Measurements from ENCODE around the gene WDR76. TPM values are rescaled to one million over a fixed set of nuclear protein-coding genes. Genes with fewer than 3 reads are reported as not detected.

WDR76 gene
- total RNA-seq, 1 experiment from 2014 or later = 69.1 TPM

GRCh38 chr15:43868406-43868805 is 41.6 kb downstream of the WDR76 start:
- in situ Hi-C loops (cut with HindIII; ENCODE audit: low sequenced_read_pairs) = loop anchor here (10.0 kb wide), 1 partner anchor 94 kb away; the partner anchor contains the start of gene ELL3

GRCh38 chr15:43871835-43872234 is 45.0 kb downstream of the WDR76 start:
- DNase-seq (ENCODE audit: low spot score) = no peak
- in situ Hi-C loops (cut with HindIII; ENCODE audit: low sequenced_read_pairs) = no loop called here

More at GRCh38 chr15:43868406-43868805, 41.6 kb downstream of the WDR76 start:
- DNase-seq (ENCODE audit: low spot score) = no peak

- in situ Hi-C loops (cut with HindIII; ENCODE audit: low sequenced_read_pairs) = no loop called here
- peak; percentile 88 for DNase-seq (ENCODE audit: low spot score)
Observed at GRCh38 chr15:43872416-43873020, 45.7 kb downstream of the WDR76 start.

- in situ Hi-C loops (cut with HindIII; ENCODE audit: low sequenced_read_pairs) = no loop called here
- DNase-seq (ENCODE audit: low spot score) = no peak
Observed at GRCh38 chr15:43873651-43874050, 46.8 kb downstream of the WDR76 start.

- in situ Hi-C loops (cut with HindIII; ENCODE audit: low sequenced_read_pairs) = no loop called here
- no peak for DNase-seq (ENCODE audit: low spot score)
Observed at GRCh38 chr15:43876872-43877271, 50.1 kb downstream of the WDR76 start.

- DNase-seq (ENCODE audit: low spot score) = no peak
- in situ Hi-C loops (cut with HindIII; ENCODE audit: low sequenced_read_pairs) = no loop called here
Observed at GRCh38 chr15:43877371-43877770, 50.6 kb downstream of the WDR76 start.

GRCh38 chr15:43878446-43878845 is 51.6 kb downstream of the WDR76 start:
- DNase-seq (ENCODE audit: low spot score) = peak; percentile 28
- in situ Hi-C loops (cut with HindIII; ENCODE audit: low sequenced_read_pairs) = no loop called here

- in situ Hi-C loops (cut with HindIII; ENCODE audit: low sequenced_read_pairs) = no loop called here
- no peak for DNase-seq (ENCODE audit: low spot score)
Observed at GRCh38 chr15:43879386-43880355, 52.9 kb downstream of the WDR76 start.

GRCh38 chr15:43880406-43881194 is 53.8 kb downstream of the WDR76 start:
- in situ Hi-C loops (cut with HindIII; ENCODE audit: low sequenced_read_pairs) = no loop called here
- DNase-seq (ENCODE audit: low spot score) = no peak

GRCh38 chr15:43881245-43881644 is 54.4 kb downstream of the WDR76 start:
- DNase-seq (ENCODE audit: low spot score) = no peak
- in situ Hi-C loops (cut with HindIII; ENCODE audit: low sequenced_read_pairs) = no loop called here

GRCh38 chr15:43881944-43882343 is 55.1 kb downstream of the WDR76 start:
- DNase-seq (ENCODE audit: low spot score) = peak; percentile 25

GRCh38 chr15:43883571-43883970 is 56.8 kb downstream of the WDR76 start:
- no peak for DNase-seq (ENCODE audit: low spot score)
- in situ Hi-C loops (cut with HindIII; ENCODE audit: low sequenced_read_pairs) = no loop called here

More at GRCh38 chr15:43881944-43882343, 55.1 kb downstream of the WDR76 start:
- in situ Hi-C loops (cut with HindIII; ENCODE audit: low sequenced_read_pairs) = no loop called here

GRCh38 chr15:43886558-43886957 is 59.8 kb downstream of the WDR76 start:
- DNase-seq (ENCODE audit: low spot score) = peak; percentile 62
- in situ Hi-C loops (cut with HindIII; ENCODE audit: low sequenced_read_pairs) = no loop called here

GRCh38 chr15:43887901-43888300 is 61.1 kb downstream of the WDR76 start:
- in situ Hi-C loops (cut with HindIII; ENCODE audit: low sequenced_read_pairs) = no loop called here

GRCh38 chr15:43889042-43889441 is 62.2 kb downstream of the WDR76 start:
- in situ Hi-C loops (cut with HindIII; ENCODE audit: low sequenced_read_pairs) = no loop called here
- no peak for DNase-seq (ENCODE audit: low spot score)

More at GRCh38 chr15:43887901-43888300, 61.1 kb downstream of the WDR76 start:
- no peak for DNase-seq (ENCODE audit: low spot score)

- DNase-seq (ENCODE audit: low spot score) = no peak
- in situ Hi-C loops (cut with HindIII; ENCODE audit: low sequenced_read_pairs) = no loop called here
Observed at GRCh38 chr15:43893956-43894355, 67.2 kb downstream of the WDR76 start.

GRCh38 chr15:43895586-43895985 is 68.8 kb downstream of the WDR76 start:
- in situ Hi-C loops (cut with HindIII; ENCODE audit: low sequenced_read_pairs) = no loop called here

GRCh38 chr15:43896543-43896942 is 69.7 kb downstream of the WDR76 start:
- no peak for DNase-seq (ENCODE audit: low spot score)
- in situ Hi-C loops (cut with HindIII; ENCODE audit: low sequenced_read_pairs) = no loop called here

More at GRCh38 chr15:43895586-43895985, 68.8 kb downstream of the WDR76 start:
- DNase-seq (ENCODE audit: low spot score) = no peak

- in situ Hi-C loops (cut with HindIII; ENCODE audit: low sequenced_read_pairs) = no loop called here
- no peak for DNase-seq (ENCODE audit: low spot score)
Observed at GRCh38 chr15:43898891-43899290, 72.1 kb downstream of the WDR76 start.
